KMS-11 (cell line): ENCODE results near the gene CEP70.
"Not testable (repeated sequence)": the region's sequence is repeated elsewhere in the genome, so short reads cannot be mapped to it uniquely, and the experiment has no call there.

Experiments
- H2AFZ ChIP-seq: fragments of 200-600 bp; sonication (generic); 2 replicates; pipeline ENCODE4 v1.6.1; 2016; ENCODE audit warnings: antibody characterized with exemption, mixed run types, low read depth
- H3K27ac ChIP-seq: fragments of 200-600 bp; sonication (generic); 2 replicates; pipeline ENCODE4 v1.6.1; 2016; ENCODE audit warnings: mild to moderate bottlenecking, mixed run types
- H3K27me3 ChIP-seq: fragments of 200-600 bp; sonication (generic); 2 replicates; pipeline ENCODE4 v1.6.1; 2017; ENCODE audit warnings: mild to moderate bottlenecking, low read depth, mixed run types, moderate library complexity; ENCODE audit not compliant: insufficient read depth
- H3K36me3 ChIP-seq: fragments of 200-600 bp; sonication (generic); 2 replicates; pipeline ENCODE4 v1.6.1; 2017; ENCODE audit warnings: mild to moderate bottlenecking, mixed run types; ENCODE audit not compliant: insufficient read depth
- H3K4me1 ChIP-seq: fragments of 200-600 bp; sonication (generic); 2 replicates; pipeline ENCODE4 v1.6.1; 2016; ENCODE audit warnings: mild to moderate bottlenecking, low read depth, mixed run types; ENCODE audit not compliant: poor library complexity, severe bottlenecking
- H3K4me2 ChIP-seq: fragments of 200-600 bp; sonication (generic); 2 replicates; pipeline ENCODE4 v1.7.0; 2016; ENCODE audit warnings: mild to moderate bottlenecking, mixed run types
- H3K4me3 ChIP-seq: fragments of 200-600 bp; sonication (generic); IDR thresholded peaks from 2 replicates; pipeline ENCODE4 v1.6.1; 2017; ENCODE audit warnings: low read depth, low read length, mixed read lengths; ENCODE audit not compliant: insufficient read depth
- H3K79me2 ChIP-seq: fragments of 200-600 bp; sonication (generic); 2 replicates; pipeline ENCODE4 v1.6.1; 2016; ENCODE audit warnings: low read depth, mixed run types; ENCODE audit not compliant: insufficient read depth
- H3K9ac ChIP-seq: fragments of 200-600 bp; sonication (generic); 2 replicates; pipeline ENCODE4 v1.6.1; 2016; ENCODE audit warnings: mild to moderate bottlenecking, mixed run types
- H4K20me1 ChIP-seq: fragments of 200-600 bp; sonication (generic); 2 replicates; pipeline ENCODE4 v1.6.1; 2016; ENCODE audit warnings: mild to moderate bottlenecking, mixed run types; ENCODE audit not compliant: insufficient read depth
- CTCF ChIP-seq: fragments of 200-600 bp; sonication (generic); conservative IDR thresholded peaks from 2 replicates; pipeline ENCODE4 v1.6.1; 2017; ENCODE audit warnings: low read depth, mild to moderate bottlenecking, antibody characterized with exemption, low read length, moderate library complexity, mixed read lengths

The CEP70 gene

GRCh38 chr3:138578961-138579574, 15.0 kb downstream of the CEP70 start:
- H3K4me1 ChIP-seq: peaks cover 52% of the 10 kb centered on the region
- H3K27ac ChIP-seq: peak overlapping the region; percentile 51; the same call in 1 of the 2 replicates
- no peaks in the 10 kb centered on the region; the same call in 1 of the 2 replicates for H3K79me2 ChIP-seq
- H3K36me3 ChIP-seq: no peaks in the 10 kb centered on the region
- no peak overlapping the region for H2AFZ ChIP-seq
- no peak overlapping the region for H3K4me3 ChIP-seq
- H3K27me3 ChIP-seq: no peaks in the 10 kb centered on the region
- H4K20me1 ChIP-seq: no peaks in the 10 kb centered on the region
- TF ChIP-seq CTCF: no peak
- no peak overlapping the region for H3K9ac ChIP-seq
- H3K4me2 ChIP-seq: peak overlapping the region; percentile 58; the same call in 1 of the 2 replicates

GRCh38 chr3:138578141-138578540, 15.9 kb downstream of the CEP70 start:
- peak overlapping the region; percentile 1; the same call in 1 of the 2 replicates for H3K9ac ChIP-seq
- no peak for TF ChIP-seq CTCF
- peak overlapping the region; percentile 51 for H3K27ac ChIP-seq
- H3K4me1 ChIP-seq: peaks cover 42% of the 10 kb centered on the region
- no peaks in the 10 kb centered on the region for H4K20me1 ChIP-seq
- H3K36me3 ChIP-seq: no peaks in the 10 kb centered on the region
- no peaks in the 10 kb centered on the region; the same call in 1 of the 2 replicates for H3K79me2 ChIP-seq
- no peaks in the 10 kb centered on the region for H3K27me3 ChIP-seq
- H2AFZ ChIP-seq: no peak overlapping the region
- H3K4me2 ChIP-seq: peak overlapping the region; percentile 58
- no peak overlapping the region for H3K4me3 ChIP-seq

- H3K9ac ChIP-seq: no peak overlapping the region
- H4K20me1 ChIP-seq: no peaks in the 10 kb centered on the region
- no peak overlapping the region for H3K4me3 ChIP-seq
- H2AFZ ChIP-seq: no peak overlapping the region
- no peak overlapping the region for H3K27ac ChIP-seq
- peaks cover 38% of the 10 kb centered on the region for H3K4me1 ChIP-seq
- no peaks in the 10 kb centered on the region for H3K36me3 ChIP-seq
- no peaks in the 10 kb centered on the region for H3K27me3 ChIP-seq
- no peak for TF ChIP-seq CTCF
- no peak overlapping the region for H3K4me2 ChIP-seq
- no peaks in the 10 kb centered on the region for H3K79me2 ChIP-seq
Observed at GRCh38 chr3:138573138-138573537, 20.9 kb downstream of the CEP70 start.

- not testable (repeated sequence) for H4K20me1 ChIP-seq, H2AFZ ChIP-seq, H3K4me2 ChIP-seq, H3K9ac ChIP-seq, H3K79me2 ChIP-seq, H3K27me3 ChIP-seq, H3K4me3 ChIP-seq, H3K27ac ChIP-seq, H3K36me3 ChIP-seq
- peaks cover 27% of the 10 kb centered on the region for H3K4me1 ChIP-seq
Observed at GRCh38 chr3:138569624-138570023, 24.4 kb downstream of the CEP70 start.

GRCh38 chr3:138569090-138569489, 25.0 kb downstream of the CEP70 start:
- no peak overlapping the region for H3K4me2 ChIP-seq
- H3K4me1 ChIP-seq: peaks cover 27% of the 10 kb centered on the region
- no peaks in the 10 kb centered on the region for H3K79me2 ChIP-seq
- no peak overlapping the region for H3K4me3 ChIP-seq
- H3K36me3 ChIP-seq: no peaks in the 10 kb centered on the region
- no peak overlapping the region for H2AFZ ChIP-seq
- no peak overlapping the region for H3K27ac ChIP-seq
- TF ChIP-seq CTCF: no peak
- H4K20me1 ChIP-seq: no peaks in the 10 kb centered on the region
- no peaks in the 10 kb centered on the region for H3K27me3 ChIP-seq
- H3K9ac ChIP-seq: no peak overlapping the region
